Measurements from ENCODE around the gene SPAG16. TPM values are rescaled to one million over a fixed set of nuclear protein-coding genes. Genes with fewer than 3 reads are reported as not detected.

SPAG16 gene
- total RNA-seq, 2 experiments from 2014 or later = 2.8 to 3.2 TPM

DNA sequence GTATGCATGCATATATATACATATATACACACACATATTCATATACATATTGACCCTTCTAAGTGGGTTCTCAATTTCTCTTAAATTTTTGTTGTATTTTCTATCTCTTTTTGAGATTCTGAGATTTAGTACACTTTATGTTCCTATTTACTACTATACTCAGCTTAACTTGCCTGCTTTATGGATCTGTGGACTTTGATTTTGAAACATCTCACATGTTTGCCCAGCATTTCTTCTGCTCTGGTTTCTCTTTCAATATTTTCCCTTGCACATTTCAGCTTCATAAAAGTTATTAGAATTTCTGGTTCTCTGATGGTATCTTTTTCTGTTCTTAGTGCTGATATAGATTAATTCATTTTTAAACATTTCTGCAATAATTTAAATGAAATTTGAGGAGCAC lies 380.6 kb downstream of the SPAG16 start:
- DNase-seq (no peak), ATAC-seq (ENCODE audit: poor library complexity) (no peak)
- no peak overlapping the region for H3K4me3 Mint-ChIP-seq
- Histone ChIP-seq H3K4me1 (ENCODE audit: insufficient read depth, low read length) (no peaks in the 10 kb centered on the region), H3K9me3 (ENCODE audit: control insufficient read depth in 1 of 2, insufficient read depth in 1 of 2, low read length in 2 of 2) (peaks cover 0 to 9% of the 10 kb centered on the region in 2 experiments), H3K4me3 (ENCODE audit: low read length) (no peak overlapping the region), H3K27ac (ENCODE audit: low read depth in 1 of 2, low read length in 2 of 2) (no peak overlapping the region), H3K36me3 (ENCODE audit: insufficient read depth, low read length) (no peaks in the 10 kb centered on the region), H3K27me3 (ENCODE audit: control insufficient read depth in 1 of 2, insufficient read depth in 2 of 2, low read length in 2 of 2) (no peaks in the 10 kb centered on the region)
- intact Hi-C loops (cut with DNase I, micrococcal nuclease) = no loop called here
- H3K9me3 Mint-ChIP-seq = peaks cover 4% of the 10 kb centered on the region
- TF ChIP-seq, protein P1, sequence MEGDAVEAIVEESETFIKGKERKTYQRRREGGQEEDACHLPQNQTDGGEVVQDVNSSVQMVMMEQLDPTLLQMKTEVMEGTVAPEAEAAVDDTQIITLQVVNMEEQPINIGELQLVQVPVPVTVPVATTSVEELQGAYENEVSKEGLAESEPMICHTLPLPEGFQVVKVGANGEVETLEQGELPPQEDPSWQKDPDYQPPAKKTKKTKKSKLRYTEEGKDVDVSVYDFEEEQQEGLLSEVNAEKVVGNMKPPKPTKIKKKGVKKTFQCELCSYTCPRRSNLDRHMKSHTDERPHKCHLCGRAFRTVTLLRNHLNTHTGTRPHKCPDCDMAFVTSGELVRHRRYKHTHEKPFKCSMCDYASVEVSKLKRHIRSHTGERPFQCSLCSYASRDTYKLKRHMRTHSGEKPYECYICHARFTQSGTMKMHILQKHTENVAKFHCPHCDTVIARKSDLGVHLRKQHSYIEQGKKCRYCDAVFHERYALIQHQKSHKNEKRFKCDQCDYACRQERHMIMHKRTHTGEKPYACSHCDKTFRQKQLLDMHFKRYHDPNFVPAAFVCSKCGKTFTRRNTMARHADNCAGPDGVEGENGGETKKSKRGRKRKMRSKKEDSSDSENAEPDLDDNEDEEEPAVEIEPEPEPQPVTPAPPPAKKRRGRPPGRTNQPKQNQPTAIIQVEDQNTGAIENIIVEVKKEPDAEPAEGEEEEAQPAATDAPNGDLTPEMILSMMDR (IDR thresholded peaks at IDR 0.05) = no peak
- H3K27ac Mint-ChIP-seq = no peak overlapping the region
- H3K27me3 Mint-ChIP-seq = no peaks in the 10 kb centered on the region
- POLR2A ChIA-PET = no interaction called here
- CTCF ChIA-PET = no interaction called here
- H3K36me3 Mint-ChIP-seq (ENCODE audit: low read depth) = no peaks in the 10 kb centered on the region
- H3K4me1 Mint-ChIP-seq (ENCODE audit: low read depth) = no peaks in the 10 kb centered on the region

DNA sequence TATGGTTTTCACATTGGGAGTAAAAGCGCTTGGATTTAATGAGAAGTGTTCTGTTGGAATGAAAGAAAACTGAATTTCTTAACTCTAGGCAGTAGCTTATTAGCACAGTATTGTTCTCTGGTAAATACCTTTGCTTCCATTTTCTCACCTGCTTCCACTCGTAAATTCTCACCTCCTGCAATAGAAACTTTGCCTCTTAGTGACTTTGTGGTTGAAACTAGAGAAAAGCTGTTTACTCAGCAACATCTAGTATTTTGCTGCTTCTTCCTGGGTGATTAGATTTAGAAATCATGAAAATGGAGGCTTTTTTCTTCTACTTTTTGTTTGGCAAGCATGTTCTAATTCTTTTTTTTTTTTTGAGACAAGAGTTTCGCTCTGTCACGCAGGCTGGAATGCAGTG lies 385.4 kb downstream of the SPAG16 start:
- Mint-ChIP-seq H3K36me3 (ENCODE audit: low read depth) (no peaks in the 10 kb centered on the region), H3K4me3 (no peak overlapping the region), H3K4me1 (ENCODE audit: low read depth) (no peaks in the 10 kb centered on the region), H3K27ac (no peak overlapping the region), H3K27me3 (no peaks in the 10 kb centered on the region), H3K9me3 (peaks cover 4% of the 10 kb centered on the region)
- CTCF ChIA-PET = no interaction called here
- no peak for DNase-seq
- Histone ChIP-seq H3K9me3 (ENCODE audit: control insufficient read depth in 1 of 2, insufficient read depth in 1 of 2, low read length in 2 of 2) (peaks cover 0 to 10% of the 10 kb centered on the region in 2 experiments), H3K27ac (ENCODE audit: low read depth in 1 of 2, low read length in 2 of 2) (no peak overlapping the region), H3K4me3 (ENCODE audit: low read length) (no peak overlapping the region), H3K36me3 (ENCODE audit: insufficient read depth, low read length) (no peaks in the 10 kb centered on the region), H3K27me3 (ENCODE audit: control insufficient read depth in 1 of 2, insufficient read depth in 2 of 2, low read length in 2 of 2) (no peaks in the 10 kb centered on the region), H3K4me1 (ENCODE audit: insufficient read depth, low read length) (no peaks in the 10 kb centered on the region)
- intact Hi-C loops (cut with DNase I, micrococcal nuclease) = no loop called here
- POLR2A ChIA-PET = no interaction called here
- TF ChIP-seq, protein P1 (IDR thresholded peaks at IDR 0.05) = no peak
- no peak for ATAC-seq (ENCODE audit: poor library complexity)

DNA sequence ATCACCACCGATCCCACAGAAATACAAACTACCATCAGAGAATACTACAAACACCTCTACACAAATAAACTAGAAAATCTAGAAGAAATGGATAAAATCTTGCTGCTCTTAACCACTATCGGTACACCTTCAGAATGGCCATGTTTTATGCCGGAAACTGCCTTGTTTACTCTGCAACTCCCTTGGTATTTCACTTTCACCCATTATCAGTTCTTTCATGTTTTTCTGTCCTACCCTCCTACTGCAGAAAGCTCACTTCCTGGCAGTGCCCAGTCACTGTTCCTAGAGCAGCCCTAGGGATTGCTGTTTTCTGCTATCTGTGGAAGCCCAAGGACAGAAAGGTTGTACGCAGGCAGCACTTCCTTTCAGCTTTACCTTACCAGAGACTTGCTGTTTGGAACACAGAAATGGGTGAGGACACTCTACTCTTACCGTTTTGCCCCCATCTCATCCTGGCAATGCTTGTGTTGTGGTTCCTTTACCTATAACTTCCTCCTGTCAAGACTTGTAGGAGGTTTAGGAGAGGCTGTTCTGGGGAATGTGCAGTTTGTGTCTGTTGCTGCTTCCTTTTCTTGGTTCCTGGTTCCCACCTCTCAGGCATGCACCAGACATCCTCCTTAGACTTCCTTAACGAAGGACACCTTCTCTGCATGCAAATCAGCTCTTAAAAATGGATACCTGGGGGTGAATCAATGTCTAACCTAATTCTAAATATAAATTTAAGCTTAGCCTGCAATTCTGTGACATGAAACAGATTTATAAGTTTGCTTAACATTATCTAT lies 394.4 kb downstream of the SPAG16 start:
- H3K27me3 ChIP-seq (ENCODE audit: control insufficient read depth in 1 of 2, insufficient read depth in 2 of 2, low read length in 2 of 2) = no peaks in the 10 kb centered on the region
- CTCF ChIA-PET = no interaction called here
- no peaks in the 10 kb centered on the region for H3K4me1 Mint-ChIP-seq (ENCODE audit: low read depth)
- intact Hi-C loops (cut with DNase I, micrococcal nuclease) = no loop called here
- H3K36me3 Mint-ChIP-seq (ENCODE audit: low read depth) = no peaks in the 10 kb centered on the region
- no peak for ATAC-seq (ENCODE audit: poor library complexity)
- H3K4me1 ChIP-seq (ENCODE audit: insufficient read depth, low read length) = no peaks in the 10 kb centered on the region
- H3K27me3 Mint-ChIP-seq = no peaks in the 10 kb centered on the region
- H3K9me3 Mint-ChIP-seq = no peaks in the 10 kb centered on the region
- H3K36me3 ChIP-seq (ENCODE audit: insufficient read depth, low read length) = no peaks in the 10 kb centered on the region
- TF ChIP-seq, protein P1 (IDR thresholded peaks at IDR 0.05) = no peak
- POLR2A ChIA-PET = no interaction called here
- H3K27ac Mint-ChIP-seq = no peak overlapping the region
- H3K9me3 ChIP-seq (ENCODE audit: control insufficient read depth in 1 of 2, insufficient read depth in 1 of 2, low read length in 2 of 2) = no peaks in the 10 kb centered on the region
- no peak overlapping the region for H3K27ac ChIP-seq (ENCODE audit: low read depth in 1 of 2, low read length in 2 of 2)
- DNase-seq = no peak
- no peak overlapping the region for H3K4me3 ChIP-seq (ENCODE audit: low read length)
- no peak overlapping the region for H3K4me3 Mint-ChIP-seq
